GM21381 (cell line): ENCODE measurements around the gene CBR1.

Experiments used
- ATAC-seq: cut with Tn5 transposase; IDR thresholded peaks from one replicate; pipeline ENCODE4 v1.9.1; 2021; ENCODE audit warnings: mild to moderate bottlenecking, moderate library complexity; ENCODE audit not compliant: unreplicated experiment

Gene CBR1

GRCh38 chr21:36113647-36114428 lies 44.0 kb downstream of the CBR1 start:
- no peak for ATAC-seq

GRCh38 chr21:36115138-36115730 lies 45.4 kb downstream of the CBR1 start:
- ATAC-seq = no peak

- ATAC-seq = no peak
These were observed 47.5 kb downstream of the CBR1 start for GRCh38 chr21:36117286-36117741.

GRCh38 chr21:36120304-36120888 lies 50.6 kb downstream of the CBR1 start:
- no peak for ATAC-seq
